T-cell (primary cell): ENCODE data around the gene CBY1. TPM values are rescaled to one million over a fixed set of nuclear protein-coding genes. Genes with fewer than 3 reads are reported as not detected.

ENCODE experiments used
- ATAC-seq, 4 experiments: fragments of 200-7000 bp in 3 of 4; fragments of 150-1000 bp in 1 of 4; cut with Tn5 transposase; replicated peaks in 1 of 4; 1 replicate in 3 of 4; 2 replicates in 1 of 4; pipeline ENCODE4 v1.10.0; 2021; ENCODE audit warnings: moderate library complexity in 3 of 4, mild to moderate bottlenecking in 2 of 4, moderate number of reproducible peaks in 1 of 4
- CTCF ChIA-PET, 2 donors: fragments of 300-600 bp; sonication (Branson Sonifier 250); formaldehyde crosslinking; loops; one replicate each; lab custom pipeline; 2022; ENCODE audit warnings: antibody characterized with exemption in 2 of 2; lab: Charles Lee
- POLR2A ChIA-PET, 2 donors: fragments of 300-600 bp; sonication (Branson Sonifier 250); formaldehyde crosslinking; loops; one replicate each; lab custom pipeline; 2022; ENCODE audit warnings: antibody characterized with exemption in 2 of 2; lab: Charles Lee
- DNase-seq, 35 experiments: peaks; one replicate each; pipeline versions ENCODE4 v3.0.0 to v3.0.0-alpha.2; 2013 to 2023
- H3K27ac ChIP-seq: one replicate; pipeline ENCODE4 v1.5.1; 2013; ENCODE audit warnings: low read length
- H3K27me3 ChIP-seq, 2 experiments: replicated peaks in 1 of 2; 1 replicate in 1 of 2; 2 replicates in 1 of 2; pipeline versions ENCODE4 v1.6.1 to v1.7.0; 2013; ENCODE audit warnings: low read length in 1 of 2, mixed read lengths in 1 of 2; ENCODE audit not compliant: control insufficient read depth in 2 of 2, insufficient read depth in 2 of 2; ENCODE audit errors: extremely low read depth in 1 of 2
- H3K36me3 ChIP-seq, 2 donors: 1 replicate in 1 of 2; 2 replicates in 1 of 2; pipeline versions ENCODE4 v1.6.1 to v1.7.0; 2013; ENCODE audit warnings: low read length in 1 of 2; ENCODE audit not compliant: control insufficient read depth in 2 of 2, insufficient read depth in 1 of 2; ENCODE audit errors: extremely low read depth in 1 of 2
- H3K4me1 ChIP-seq, 2 experiments: 1 replicate in 1 of 2; 2 replicates in 1 of 2; pipeline versions ENCODE4 v1.6.1 to v1.7.0; 2013; ENCODE audit warnings: low read length in 2 of 2, mixed read lengths in 1 of 2; ENCODE audit not compliant: insufficient read depth in 2 of 2, control insufficient read depth in 1 of 2; ENCODE audit errors: extremely low read depth in 1 of 2
- H3K4me3 ChIP-seq, 2 donors: 1 replicate in 1 of 2; 2 replicates in 1 of 2; pipeline versions ENCODE4 v1.5.1 to v1.7.0; 2013; ENCODE audit warnings: mild to moderate bottlenecking in 2 of 2, low read length in 1 of 2, moderate library complexity in 1 of 2; ENCODE audit not compliant: control insufficient read depth in 1 of 2; ENCODE audit errors: extremely low read depth in 1 of 2
- H3K9me3 ChIP-seq: 2 replicates; pipeline ENCODE4 v1.7.0; 2013
- H3K27ac Mint-ChIP-seq, 2 donors: one replicate each; pipeline ENCODE4 v1.8.0; 2020 to 2021; ENCODE audit warnings: mild to moderate bottlenecking in 2 of 2, mixed read lengths in 2 of 2
- H3K27me3 Mint-ChIP-seq, 2 donors: one replicate each; pipeline ENCODE4 v1.8.0; 2021 to 2022; ENCODE audit warnings: mixed read lengths in 2 of 2
- H3K36me3 Mint-ChIP-seq: one replicate; pipeline ENCODE4 v1.8.0; 2021; ENCODE audit warnings: mixed read lengths
- H3K4me1 Mint-ChIP-seq, 3 donors: one replicate each; pipeline ENCODE4 v1.8.0; 2020 to 2022; ENCODE audit warnings: mixed read lengths in 3 of 3, mild to moderate bottlenecking in 1 of 3
- H3K4me3 Mint-ChIP-seq, 3 donors: one replicate each; pipeline ENCODE4 v1.8.0; 2020 to 2022; ENCODE audit warnings: mild to moderate bottlenecking in 3 of 3, mixed read lengths in 3 of 3, moderate library complexity in 3 of 3
- H3K9me3 Mint-ChIP-seq, 3 donors: one replicate each; pipeline ENCODE4 v1.8.0; 2020 to 2022; ENCODE audit warnings: mixed read lengths in 3 of 3
- WGBS: methylation state at CpG from one replicate; pipeline ENCODE4 v1.1.5; 2013; ENCODE audit warnings: missing lambda C conversion rate; ENCODE audit not compliant: insufficient coverage; 5-methylcytosine and 5-hydroxymethylcytosine counted together
- total RNA-seq, 35 experiments: library from RNA in 6 of 35; stranded (reverse) in 6 of 35; fragments of 120-200 nt in 1 of 35; gene quantifications; one replicate each; pipeline versions ENCODE4 v1.2.1 to v1.2.4 and lab custom pipeline; 2013 to 2026

Gene CBY1
- total RNA-seq, 5 donors from 2014 or later (not counting 1 experiment from before 2014, with no cell fraction given): 10.3 to 32.0 (median 27.8) TPM

GRCh38 chr22:38697425-38698089 lies 41.1 kb downstream of the CBY1 start:
- DNase-seq (no peak), ATAC-seq (no peak)
- Histone ChIP-seq H3K4me1 (peaks cover 20 to 43% of the 10 kb centered on the region in 2 experiments), H3K36me3 (peaks cover 0 to 6% of the 10 kb centered on the region in 2 donors), H3K9me3 (no peaks in the 10 kb centered on the region), H3K4me3 (no peak overlapping the region), H3K27ac (peak overlapping the region; percentile 29), H3K27me3 (no peaks in the 10 kb centered on the region)
- POLR2A ChIA-PET: interaction anchor here (0.5 to 2.5 kb wide), 6 partner anchors 9 to 1375 kb away, joined by 3 to 20 read pairs (median 3); partner anchors contain the start of gene TOMM22 (in 1 of the 2)
- CTCF ChIA-PET: interaction anchor here in 1 of 2 donors (0.6 to 4.0 kb wide), 3 partner anchors 13 to 37 kb away, joined by 3 to 25 read pairs (median 4); partner anchors contain the start of gene TOMM22
- WGBS: 81% methylated on average over 6 of the region's 8 CpGs
- H3K36me3 Mint-ChIP-seq: peaks cover 31% of the 10 kb centered on the region
- peaks cover 53 to 78% (median 76%) of the 10 kb centered on the region in 3 donors for H3K4me1 Mint-ChIP-seq
- no peaks in the 10 kb centered on the region for H3K9me3 Mint-ChIP-seq
- peak overlapping the region; percentile 85 to 93 for H3K27ac Mint-ChIP-seq
- peak overlapping the region; percentile 49 to 97 (median 91) for H3K4me3 Mint-ChIP-seq
- no peaks in the 10 kb centered on the region for H3K27me3 Mint-ChIP-seq

- Mint-ChIP-seq H3K27me3 (no peaks in the 10 kb centered on the region), H3K4me1 (peaks cover 45 to 69% (median 67%) of the 10 kb centered on the region in 3 donors), H3K36me3 (peaks cover 25% of the 10 kb centered on the region), H3K27ac (peak overlapping the region; percentile 85 to 91), H3K4me3 (peak overlapping the region; percentile 82 to 97 (median 91)), H3K9me3 (no peaks in the 10 kb centered on the region)
- Histone ChIP-seq H3K27me3 (no peaks in the 10 kb centered on the region), H3K4me3 (no peak overlapping the region), H3K27ac (peak overlapping the region; percentile 87), H3K36me3 (peaks cover 0 to 6% of the 10 kb centered on the region in 2 donors), H3K4me1 (peaks cover 20 to 43% of the 10 kb centered on the region in 2 experiments), H3K9me3 (no peaks in the 10 kb centered on the region)
- ATAC-seq (no peak), DNase-seq (no peak)
- ChIA-PET CTCF (interaction anchor here in 1 of 2 donors (0.6 to 4.0 kb wide), 3 partner anchors 14 to 36 kb away, joined by 3 to 25 read pairs (median 4); partner anchors contain the start of gene TOMM22), POLR2A (interaction anchor here (0.5 to 2.5 kb wide), 7 partner anchors 16 to 1374 kb away, joined by 3 to 20 read pairs (median 3); partner anchors contain the start of gene TOMM22 (in 2 of the 2))
- WGBS: 92% methylated on average over 12 of the region's 13 CpGs
Observed at GRCh38 chr22:38698407-38699094, 42.1 kb downstream of the CBY1 start.

- 80% methylated on average over 1 of the region's 5 CpGs for WGBS
- Mint-ChIP-seq H3K27ac (peak overlapping the region; percentile 85 to 91), H3K4me3 (peak overlapping the region; percentile 82 to 97 (median 91)), H3K9me3 (no peaks in the 10 kb centered on the region), H3K36me3 (peaks cover 22% of the 10 kb centered on the region), H3K27me3 (no peaks in the 10 kb centered on the region), H3K4me1 (peaks cover 42 to 68% (median 61%) of the 10 kb centered on the region in 3 donors)
- ChIA-PET CTCF (interaction anchor here in 1 of 2 donors (0.9 to 4.0 kb wide), 2 partner anchors 17 to 21 kb away, joined by 3 to 25 read pairs; partner anchors contain the start of gene TOMM22), POLR2A (interaction anchor here (0.6 to 2.5 kb wide), 5 partner anchors 16 to 299 kb away, joined by 3 to 20 read pairs (median 6); partner anchors contain the start of gene TOMM22 (in 2 of the 2))
- H3K27me3 ChIP-seq: no peaks in the 10 kb centered on the region
- H3K9me3 ChIP-seq: no peaks in the 10 kb centered on the region
- ATAC-seq (no peak), DNase-seq (no peak)
- peaks cover 0 to 6% of the 10 kb centered on the region in 2 donors for H3K36me3 ChIP-seq
- H3K27ac ChIP-seq: peak overlapping the region; percentile 87
- peaks cover 20 to 43% of the 10 kb centered on the region in 2 experiments for H3K4me1 ChIP-seq
- peak overlapping the region in 1 of 2 donors; percentile 54 for H3K4me3 ChIP-seq
Observed at GRCh38 chr22:38699143-38699542, 42.7 kb downstream of the CBY1 start.

GRCh38 chr22:38699784-38700183 lies 43.3 kb downstream of the CBY1 start:
- DNase-seq: peak in 1 of 35 experiments; percentile 27
- 80% methylated on average over 2 of the region's 6 CpGs for WGBS

GRCh38 chr22:38700270-38700788 lies 43.9 kb downstream of the CBY1 start:
- Mint-ChIP-seq H3K4me1 (peaks cover 48 to 68% (median 60%) of the 10 kb centered on the region in 3 donors), H3K9me3 (no peaks in the 10 kb centered on the region), H3K27ac (peak overlapping the region; percentile 85 to 91), H3K36me3 (peaks cover 13% of the 10 kb centered on the region), H3K27me3 (no peaks in the 10 kb centered on the region), H3K4me3 (peak overlapping the region; percentile 82 to 97 (median 91))
- ChIA-PET CTCF (interaction anchor here in 1 of 2 donors (4.0 kb wide), 1 partner anchor 18 kb away, joined by 25 read pairs; the partner anchor contains the start of gene TOMM22), POLR2A (interaction anchor here in 1 of 2 donors (1.0 to 1.8 kb wide), 2 partner anchors 14 to 300 kb away, joined by 3 to 6 read pairs; no protein-coding TSS in a partner anchor)
- H3K27me3 ChIP-seq: no peaks in the 10 kb centered on the region
- H3K27ac ChIP-seq: peak overlapping the region; percentile 87
- peaks cover 0 to 3% of the 10 kb centered on the region in 2 donors for H3K36me3 ChIP-seq
- under 1% methylated on average over 51 of the region's 57 CpGs for WGBS
- H3K9me3 ChIP-seq: no peaks in the 10 kb centered on the region
- ATAC-seq (peak in 2 of 4 experiments; percentile 0 to 12), DNase-seq (peak in 7 of 35 experiments; percentile 8 to 62 (median 13))
- H3K4me3 ChIP-seq: peak overlapping the region; percentile 54 to 61
- peaks cover 26 to 52% of the 10 kb centered on the region in 2 experiments for H3K4me1 ChIP-seq

More at GRCh38 chr22:38699784-38700183, 43.3 kb downstream of the CBY1 start:
- Mint-ChIP-seq H3K27ac (peak overlapping the region; percentile 85 to 91), H3K4me1 (peaks cover 43 to 68% (median 60%) of the 10 kb centered on the region in 3 donors), H3K36me3 (peaks cover 18% of the 10 kb centered on the region), H3K9me3 (no peaks in the 10 kb centered on the region), H3K27me3 (no peaks in the 10 kb centered on the region), H3K4me3 (peak overlapping the region; percentile 82 to 97 (median 91))
- Histone ChIP-seq H3K36me3 (peaks cover 0 to 6% of the 10 kb centered on the region in 2 donors), H3K4me3 (peak overlapping the region in 1 of 2 donors; percentile 54), H3K27ac (peak overlapping the region; percentile 87), H3K4me1 (peaks cover 23 to 47% of the 10 kb centered on the region in 2 experiments), H3K9me3 (no peaks in the 10 kb centered on the region), H3K27me3 (no peaks in the 10 kb centered on the region)
- ATAC-seq: no peak
- ChIA-PET CTCF (interaction anchor here in 1 of 2 donors (0.9 to 4.0 kb wide), 2 partner anchors 18 to 22 kb away, joined by 3 to 25 read pairs; partner anchors contain the start of gene TOMM22), POLR2A (interaction anchor here (1.0 to 2.5 kb wide), 4 partner anchors 15 to 299 kb away, joined by 3 to 20 read pairs (median 8); partner anchors contain the start of gene TOMM22 (in 2 of the 2))
